HCT116 (cell line): Measurements from ENCODE around the gene ZNRF4. TPM values are rescaled to one million over a fixed set of nuclear protein-coding genes. Genes with fewer than 3 reads are reported as not detected.

Experiments
- ATAC-seq: fragments of 200-7000 bp; cut with Tn5 transposase; 2 replicates; pipeline ENCODE4 v1.9.1; 2020; ENCODE audit warnings: mild to moderate bottlenecking, moderate library complexity
- BruUV-seq: library from RNA; stranded (reverse); fragments of 400-500 nt; replicated peaks from 2 replicates; lab custom pipeline; 2021; lab: Mats Ljungman, UMichigan
- CTCF ChIA-PET: fragments of 300-600 bp; sonication (Branson Sonifier 250); formaldehyde crosslinking; loops from one replicate; lab custom pipeline; 2021; ENCODE audit warnings: antibody characterized with exemption; lab: Charles Lee
- POLR2A ChIA-PET: fragments of 300-600, 350-600 bp; sonication (Branson Sonifier 250); formaldehyde crosslinking; loops from one replicate; lab custom pipeline; 2021; ENCODE audit warnings: antibody characterized with exemption; lab: Charles Lee
- RAD21 ChIA-PET, 2 experiments: fragments of 300-600 bp; sonication (Branson Sonifier 250); formaldehyde crosslinking; loops; one replicate each; lab custom pipeline; 2023; ENCODE audit warnings: low total read pairs in 2 of 2; ENCODE audit not compliant: uncharacterized antibody in 2 of 2, unreplicated experiment in 2 of 2, low non-redundant PET in 1 of 2; lab: Charles Lee
- DNase-seq: peaks from one replicate; pipeline ENCODE4 v3.0.0-alpha.2; 2010; ENCODE audit warnings: low read depth, low spot score
- H2AFZ ChIP-seq: fragments of 200-600 bp; shearing (Covaris generic), sonication (generic); 2 replicates; pipeline ENCODE4 v1.6.1; 2017; ENCODE audit warnings: low read depth, mixed run types, mixed read lengths, antibody characterized with exemption, low read length; ENCODE audit not compliant: poor library complexity, severe bottlenecking
- H3K27ac ChIP-seq: 2 replicates; pipeline ENCODE4 v1.5.1; 2012; ENCODE audit warnings: low read depth, low read length
- H3K27me3 ChIP-seq: fragments of 200-600 bp; sonication (generic); 2 replicates; pipeline ENCODE4 v1.6.1; 2016; ENCODE audit warnings: mixed run types, low read length, mixed read lengths; ENCODE audit not compliant: insufficient read depth
- H3K36me3 ChIP-seq, 2 experiments: fragments of 200-500 bp in 1 of 2; fragments of 200-600 bp in 1 of 2; sonication (Bioruptor generic) in 1 of 2; sonication (generic) in 1 of 2; 2 replicates each; pipeline versions ENCODE4 v1.5.1 to v1.6.1; 2014 to 2016; ENCODE audit warnings: low read length in 2 of 2, inconsistent platforms in 1 of 2, mixed read lengths in 1 of 2, mixed run types in 1 of 2; ENCODE audit not compliant: insufficient read depth in 2 of 2, control insufficient read depth in 1 of 2
- H3K4me1 ChIP-seq, 2 experiments: fragments of 200-600 bp in 1 of 2; sonication (generic) in 1 of 2; 2 replicates each; pipeline versions ENCODE4 v1.5.1 to v1.6.1; 2012 to 2017; ENCODE audit warnings: low read length in 2 of 2, inconsistent platforms in 1 of 2, mild to moderate bottlenecking in 1 of 2, mixed read lengths in 1 of 2, mixed run types in 1 of 2, moderate library complexity in 1 of 2; ENCODE audit not compliant: insufficient read depth in 2 of 2, control insufficient read depth in 1 of 2
- H3K4me2 ChIP-seq: fragments of 200-600 bp; sonication (generic); 2 replicates; pipeline ENCODE4 v1.6.1; 2017; ENCODE audit warnings: mixed run types, low read length, mixed read lengths
- H3K4me3 ChIP-seq, 2 experiments: fragments of 200-600 bp in 1 of 2; sonication (generic) in 1 of 2; replicated peaks in 1 of 2; 2 replicates each; pipeline ENCODE4 v1.5.1; 2011 to 2016; ENCODE audit warnings: low read length in 2 of 2, control low read depth in 1 of 2, low read depth in 1 of 2, mild to moderate bottlenecking in 1 of 2, mixed read lengths in 1 of 2, mixed run types in 1 of 2
- H3K79me2 ChIP-seq: fragments of 200-600 bp; sonication (generic); 2 replicates; pipeline ENCODE4 v1.6.1; 2017; ENCODE audit warnings: mild to moderate bottlenecking, mixed run types, low read length, moderate library complexity, mixed read lengths; ENCODE audit not compliant: insufficient read depth
- H3K9ac ChIP-seq: fragments of 200-600 bp; sonication (generic); 2 replicates; pipeline ENCODE4 v1.6.1; 2016; ENCODE audit warnings: low read length, mixed read lengths
- H3K9me2 ChIP-seq: fragments of 200-600 bp; sonication (generic), shearing (Covaris generic); 2 replicates; pipeline ENCODE4 v1.6.1; 2017; ENCODE audit warnings: mixed run types, mild to moderate bottlenecking, moderate library complexity; ENCODE audit not compliant: insufficient read depth
- H3K9me3 ChIP-seq, 2 experiments: fragments of 200-500 bp in 1 of 2; fragments of 200-600 bp in 1 of 2; sonication (Bioruptor generic) in 1 of 2; sonication (generic) in 1 of 2; 2 replicates each; pipeline ENCODE4 v1.6.1; 2014 to 2017; ENCODE audit warnings: low read length in 2 of 2, mixed read lengths in 2 of 2, inconsistent platforms in 1 of 2, low read depth in 1 of 2, mild to moderate bottlenecking in 1 of 2, mixed run types in 1 of 2, moderate library complexity in 1 of 2; ENCODE audit not compliant: control insufficient read depth in 1 of 2, insufficient read depth in 1 of 2
- H4K20me1 ChIP-seq: fragments of 200-600 bp; sonication (generic), shearing (Covaris generic); 2 replicates; pipeline ENCODE4 v1.6.1; 2017; ENCODE audit warnings: mixed run types, mild to moderate bottlenecking, moderate library complexity; ENCODE audit not compliant: insufficient read depth
- CEBPB ChIP-seq: IDR thresholded peaks from 2 replicates; pipeline ENCODE4 v1.6.1; 2012; ENCODE audit warnings: low read depth
- ELF1 ChIP-seq: IDR thresholded peaks from 2 replicates; pipeline ENCODE4 v1.6.1; 2012; ENCODE audit warnings: low read depth, borderline replicate concordance
- EZH2 ChIP-seq: fragments of 200-600 bp; sonication (generic); IDR thresholded peaks from 2 replicates; pipeline ENCODE4 v1.6.1; 2017; ENCODE audit warnings: antibody characterized with exemption, mixed run types
- EZH2phosphoT487 ChIP-seq: fragments of 200-600 bp; IDR thresholded peaks from 2 replicates; pipeline ENCODE4 v1.6.1; 2018; ENCODE audit warnings: antibody characterized with exemption, borderline replicate concordance
- FOSL1 ChIP-seq: IDR thresholded peaks from 2 replicates; pipeline ENCODE4 v1.6.1; 2012; ENCODE audit warnings: low read depth
- POLR2A ChIP-seq: IDR thresholded peaks from 2 replicates; pipeline ENCODE4 v1.7.0; 2011; ENCODE audit warnings: borderline replicate concordance; ENCODE audit not compliant: insufficient read depth, insufficient read length; ENCODE audit errors: extremely low read depth
- POLR2AphosphoS5 ChIP-seq: IDR thresholded peaks from 2 replicates; pipeline ENCODE4 v1.6.1; 2011; ENCODE audit warnings: mild to moderate bottlenecking, low read depth, low read length, moderate library complexity
- RAD21 ChIP-seq: IDR thresholded peaks from 2 replicates; pipeline ENCODE4 v1.6.1; 2012; ENCODE audit warnings: low read depth, mild to moderate bottlenecking
- YY1 ChIP-seq: IDR thresholded peaks from 2 replicates; pipeline ENCODE4 v1.6.1; 2011; ENCODE audit warnings: low read length, low read depth, moderate library complexity, mild to moderate bottlenecking; ENCODE audit not compliant: insufficient replicate concordance; ENCODE audit errors: extremely low read depth
- ZFX ChIP-seq: fragments of 450-650 bp; IDR thresholded peaks from 2 replicates; pipeline ENCODE4 v1.6.1; 2017
- intact Hi-C: fragments of 100-400 bp; cut with micrococcal nuclease; formaldehyde crosslinking; loops from 2 replicates; pipeline ENCODE4 v1.10.0; 2022
- total RNA-seq: library from RNA; stranded (reverse); gene quantifications from one replicate; pipeline ENCODE4 v1.2.1, GENCODE V29; 2021; ENCODE audit not compliant: unreplicated experiment
- TF ChIP-seq, protein P1 (sequence below), 3 experiments: fragments of 200-600 bp in 1 of 3; sonication (generic) in 1 of 3; IDR thresholded peaks in 2 of 3; conservative IDR thresholded peaks in 1 of 3; 2 replicates each; pipeline ENCODE4 v1.5.1; 2012 to 2017; ENCODE audit warnings: low read depth in 2 of 3, low read length in 2 of 3, antibody characterized with exemption in 1 of 3, borderline replicate concordance in 1 of 3, control low read depth in 1 of 3, mild to moderate bottlenecking in 1 of 3, mixed read lengths in 1 of 3, mixed run types in 1 of 3, moderate library complexity in 1 of 3; ENCODE audit not compliant: insufficient read depth in 1 of 3
- TF ChIP-seq, protein P2 (sequence below): IDR thresholded peaks from 2 replicates; pipeline ENCODE4 v1.6.1; 2011; ENCODE audit warnings: mild to moderate bottlenecking, low read length, moderate library complexity; ENCODE audit not compliant: insufficient replicate concordance; ENCODE audit errors: extremely low read depth
- TF ChIP-seq, protein P3 (sequence below): IDR thresholded peaks from 2 replicates; pipeline ENCODE4 v1.6.1; 2012

The ZNRF4 gene
- total RNA-seq, 1 experiment from 2014 or later = not detected

DNA sequence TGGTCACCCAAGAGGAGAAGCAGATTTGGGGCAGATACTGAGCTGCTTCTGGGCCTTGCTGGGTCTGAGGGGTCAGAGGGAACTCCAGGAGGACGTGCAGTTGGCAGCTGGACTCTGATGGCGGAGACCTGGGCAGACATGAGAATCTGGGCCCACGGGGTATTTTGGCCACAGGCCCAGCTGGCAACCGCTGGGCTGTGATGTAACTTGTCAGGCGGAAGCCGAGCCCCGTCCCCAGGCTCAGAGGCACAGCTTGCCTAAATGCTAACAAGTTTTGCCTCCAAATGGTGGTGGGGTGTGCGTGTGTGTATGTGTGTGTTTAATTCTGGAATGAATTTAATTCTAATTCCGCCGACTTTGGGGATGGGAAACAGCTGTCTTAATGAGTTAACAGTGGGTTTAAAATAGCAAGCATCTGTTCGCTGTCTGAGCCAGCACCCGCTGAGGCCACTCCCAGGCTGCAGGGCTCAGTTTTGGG lies 11.6 kb downstream of the ZNRF4 start:
- no peak overlapping the region for H3K27ac ChIP-seq
- no peak for ATAC-seq
- intact Hi-C loops = no loop called here
- H3K9ac ChIP-seq = no peak overlapping the region
- no peak overlapping the region for H3K4me3 ChIP-seq
- no peak overlapping the region for H2AFZ ChIP-seq
- H4K20me1 ChIP-seq = no peaks in the 10 kb centered on the region
- H3K4me2 ChIP-seq = no peak overlapping the region
- no peak for DNase-seq
- TF ChIP-seq EZH2phosphoT487 = no peak
- TF ChIP-seq, protein P1, sequence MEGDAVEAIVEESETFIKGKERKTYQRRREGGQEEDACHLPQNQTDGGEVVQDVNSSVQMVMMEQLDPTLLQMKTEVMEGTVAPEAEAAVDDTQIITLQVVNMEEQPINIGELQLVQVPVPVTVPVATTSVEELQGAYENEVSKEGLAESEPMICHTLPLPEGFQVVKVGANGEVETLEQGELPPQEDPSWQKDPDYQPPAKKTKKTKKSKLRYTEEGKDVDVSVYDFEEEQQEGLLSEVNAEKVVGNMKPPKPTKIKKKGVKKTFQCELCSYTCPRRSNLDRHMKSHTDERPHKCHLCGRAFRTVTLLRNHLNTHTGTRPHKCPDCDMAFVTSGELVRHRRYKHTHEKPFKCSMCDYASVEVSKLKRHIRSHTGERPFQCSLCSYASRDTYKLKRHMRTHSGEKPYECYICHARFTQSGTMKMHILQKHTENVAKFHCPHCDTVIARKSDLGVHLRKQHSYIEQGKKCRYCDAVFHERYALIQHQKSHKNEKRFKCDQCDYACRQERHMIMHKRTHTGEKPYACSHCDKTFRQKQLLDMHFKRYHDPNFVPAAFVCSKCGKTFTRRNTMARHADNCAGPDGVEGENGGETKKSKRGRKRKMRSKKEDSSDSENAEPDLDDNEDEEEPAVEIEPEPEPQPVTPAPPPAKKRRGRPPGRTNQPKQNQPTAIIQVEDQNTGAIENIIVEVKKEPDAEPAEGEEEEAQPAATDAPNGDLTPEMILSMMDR (IDR thresholded peaks at IDR 0.05 in 2 of 3, conservative IDR thresholded peaks at IDR 0.05 in 1 of 3; ENCODE audit: borderline replicate concordance in 1 of 3, insufficient read depth in 1 of 3, low read depth in 2 of 3, low read length in 2 of 3) = no peak
- TF ChIP-seq CEBPB = no peak
- TF ChIP-seq, protein P2, sequence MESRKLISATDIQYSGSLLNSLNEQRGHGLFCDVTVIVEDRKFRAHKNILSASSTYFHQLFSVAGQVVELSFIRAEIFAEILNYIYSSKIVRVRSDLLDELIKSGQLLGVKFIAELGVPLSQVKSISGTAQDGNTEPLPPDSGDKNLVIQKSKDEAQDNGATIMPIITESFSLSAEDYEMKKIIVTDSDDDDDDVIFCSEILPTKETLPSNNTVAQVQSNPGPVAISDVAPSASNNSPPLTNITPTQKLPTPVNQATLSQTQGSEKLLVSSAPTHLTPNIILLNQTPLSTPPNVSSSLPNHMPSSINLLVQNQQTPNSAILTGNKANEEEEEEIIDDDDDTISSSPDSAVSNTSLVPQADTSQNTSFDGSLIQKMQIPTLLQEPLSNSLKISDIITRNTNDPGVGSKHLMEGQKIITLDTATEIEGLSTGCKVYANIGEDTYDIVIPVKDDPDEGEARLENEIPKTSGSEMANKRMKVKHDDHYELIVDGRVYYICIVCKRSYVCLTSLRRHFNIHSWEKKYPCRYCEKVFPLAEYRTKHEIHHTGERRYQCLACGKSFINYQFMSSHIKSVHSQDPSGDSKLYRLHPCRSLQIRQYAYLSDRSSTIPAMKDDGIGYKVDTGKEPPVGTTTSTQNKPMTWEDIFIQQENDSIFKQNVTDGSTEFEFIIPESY = no peak
- no peak for TF ChIP-seq POLR2A
- no peak for TF ChIP-seq RAD21
- no peak for TF ChIP-seq POLR2AphosphoS5
- TF ChIP-seq FOSL1 = no peak
- TF ChIP-seq ZFX = no peak
- TF ChIP-seq, protein P3, sequence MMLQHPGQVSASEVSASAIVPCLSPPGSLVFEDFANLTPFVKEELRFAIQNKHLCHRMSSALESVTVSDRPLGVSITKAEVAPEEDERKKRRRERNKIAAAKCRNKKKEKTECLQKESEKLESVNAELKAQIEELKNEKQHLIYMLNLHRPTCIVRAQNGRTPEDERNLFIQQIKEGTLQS = no peak
- TF ChIP-seq ELF1 = no peak
- no peak for TF ChIP-seq EZH2
- no peak for TF ChIP-seq YY1
- TF ChIP-seq, all 23 proteins: peak for 0
- H3K9me3 ChIP-seq = no peaks in the 10 kb centered on the region
- BruUV-seq = no TSS peak
- no peaks in the 10 kb centered on the region for H3K9me2 ChIP-seq
- CTCF ChIA-PET = no interaction called here
- H3K27me3 ChIP-seq = peaks cover 6% of the 10 kb centered on the region; the same call in 1 of the 2 replicates
- RAD21 ChIA-PET = no interaction called here
- POLR2A ChIA-PET = no interaction called here
- peaks cover 5 to 7% of the 10 kb centered on the region in 2 experiments; a peak in 3 of 4 replicates for H3K4me1 ChIP-seq
- no peaks in the 10 kb centered on the region for H3K79me2 ChIP-seq
- H3K36me3 ChIP-seq = no peaks in the 10 kb centered on the region
